H9 (cell line): ENCODE results near the gene RXRB. TPM values are rescaled to one million over a fixed set of nuclear protein-coding genes. Genes with fewer than 3 reads are reported as not detected.

ENCODE experiments used
- DNase-seq: peaks from one replicate; pipeline ENCODE4 v3.0.0-alpha.2; 2017
- H2AFZ ChIP-seq: one replicate; pipeline ENCODE4 v1.6.1; 2013; ENCODE audit warnings: mild to moderate bottlenecking, low read length, control low read depth, moderate library complexity
- H2AK5ac ChIP-seq: 2 replicates; pipeline ENCODE4 v1.6.1; 2013; ENCODE audit warnings: low read length, control low read depth, mixed read lengths; ENCODE audit not compliant: insufficient read length
- H2BK120ac ChIP-seq: one replicate; pipeline ENCODE4 v1.6.1; 2013; ENCODE audit warnings: low read depth, mild to moderate bottlenecking, low read length, control low read depth, inconsistent platforms; ENCODE audit not compliant: poor library complexity, severe bottlenecking
- H2BK12ac ChIP-seq: 2 replicates; pipeline ENCODE4 v1.6.1; 2013; ENCODE audit warnings: low read length, control low read depth, mixed read lengths, low read depth; ENCODE audit not compliant: insufficient read length
- H2BK15ac ChIP-seq: 2 replicates; pipeline ENCODE4 v1.6.1; 2013; ENCODE audit warnings: low read depth, low read length, control low read depth
- H2BK20ac ChIP-seq: one replicate; pipeline ENCODE4 v1.6.1; 2013; ENCODE audit warnings: low read depth, mild to moderate bottlenecking, low read length, control low read depth, inconsistent platforms; ENCODE audit not compliant: poor library complexity, severe bottlenecking
- H2BK5ac ChIP-seq: 2 replicates; pipeline ENCODE4 v1.6.1; 2013; ENCODE audit warnings: low read length, control low read depth, mixed read lengths; ENCODE audit not compliant: insufficient read length
- H3K14ac ChIP-seq: 2 replicates; pipeline ENCODE4 v1.6.1; 2013; ENCODE audit warnings: low read length, control low read depth; ENCODE audit not compliant: insufficient read depth
- H3K18ac ChIP-seq: 2 replicates; pipeline ENCODE4 v1.6.1; 2013; ENCODE audit warnings: low read depth, mild to moderate bottlenecking, mixed read lengths, low read length, control low read depth; ENCODE audit not compliant: insufficient read length
- H3K23ac ChIP-seq: 2 replicates; pipeline ENCODE4 v1.6.1; 2013; ENCODE audit warnings: low read length, control low read depth, mixed read lengths, low read depth; ENCODE audit not compliant: insufficient read length
- H3K23me2 ChIP-seq: 2 replicates; pipeline ENCODE4 v1.6.1; 2013; ENCODE audit warnings: low read depth, mild to moderate bottlenecking, mixed read lengths, low read length, control low read depth; ENCODE audit not compliant: insufficient read length, poor library complexity, severe bottlenecking
- H3K27ac ChIP-seq: 2 replicates; pipeline ENCODE4 v1.5.1; 2013; ENCODE audit warnings: low read length, control low read depth, mixed read lengths, low read depth; ENCODE audit not compliant: insufficient read length
- H3K27me3 ChIP-seq: 2 replicates; pipeline ENCODE4 v1.6.1; 2013; ENCODE audit warnings: low read length, control low read depth, inconsistent platforms; ENCODE audit not compliant: insufficient read depth
- H3K4ac ChIP-seq: 2 replicates; pipeline ENCODE4 v1.6.1; 2013; ENCODE audit warnings: low read depth, mild to moderate bottlenecking, control low read depth, inconsistent platforms, low read length, moderate library complexity
- H3K4me1 ChIP-seq: 2 replicates; pipeline ENCODE4 v1.6.1; 2013; ENCODE audit warnings: low read length, control low read depth, inconsistent platforms; ENCODE audit not compliant: insufficient read depth
- H3K4me2 ChIP-seq: 2 replicates; pipeline ENCODE4 v1.6.1; 2013; ENCODE audit warnings: low read length, control low read depth, mixed read lengths; ENCODE audit not compliant: insufficient read length, insufficient read depth
- H3K56ac ChIP-seq: 2 replicates; pipeline ENCODE4 v1.6.1; 2013; ENCODE audit warnings: low read depth, mild to moderate bottlenecking, mixed read lengths, low read length, control low read depth; ENCODE audit not compliant: insufficient read length
- H3K79me1 ChIP-seq: 2 replicates; pipeline ENCODE4 v1.6.1; 2013; ENCODE audit warnings: low read depth, mild to moderate bottlenecking, moderate library complexity, low read length, control low read depth, inconsistent platforms; ENCODE audit not compliant: insufficient read depth, poor library complexity, severe bottlenecking
- H3K79me2 ChIP-seq: 2 replicates; pipeline ENCODE4 v1.6.1; 2013; ENCODE audit warnings: low read length, control low read depth, inconsistent platforms; ENCODE audit not compliant: insufficient read depth
- H3K9ac ChIP-seq: 2 replicates; pipeline ENCODE4 v1.6.1; 2013; ENCODE audit warnings: low read length, control low read depth, mixed read lengths; ENCODE audit not compliant: insufficient read length; ENCODE audit errors: extremely low read depth
- H3K9me3 ChIP-seq: one replicate; pipeline ENCODE4 v1.6.1; 2013; ENCODE audit warnings: low read depth, low read length, inconsistent platforms; ENCODE audit not compliant: control insufficient read depth
- H3T11ph ChIP-seq: one replicate; pipeline ENCODE4 v1.6.1; 2013; ENCODE audit warnings: mild to moderate bottlenecking, low read length, control low read depth, inconsistent platforms
- H4K20me1 ChIP-seq: one replicate; pipeline ENCODE4 v1.6.1; 2013; ENCODE audit not compliant: control insufficient read depth, insufficient read length, insufficient read depth
- H4K5ac ChIP-seq: 2 replicates; pipeline ENCODE4 v1.6.1; 2013; ENCODE audit warnings: low read depth, mild to moderate bottlenecking, mixed read lengths, low read length, control low read depth; ENCODE audit not compliant: insufficient read length
- H4K8ac ChIP-seq: replicated peaks from 2 replicates; pipeline ENCODE4 v1.6.1; 2013; ENCODE audit warnings: low read length, control low read depth, mixed read lengths, low read depth; ENCODE audit not compliant: insufficient read length
- H4K91ac ChIP-seq: 2 replicates; pipeline ENCODE4 v1.6.1; 2013; ENCODE audit warnings: low read depth, mild to moderate bottlenecking, moderate library complexity, mixed read lengths, low read length, control low read depth; ENCODE audit not compliant: insufficient read length
- H3K27ac Mint-ChIP-seq, 3 experiments: 2 replicates in 2 of 3; 3 replicates in 1 of 3; pipeline ENCODE4 v1.8.0; 2020 to 2021; ENCODE audit warnings: mixed read lengths in 3 of 3, mild to moderate bottlenecking in 1 of 3, moderate library complexity in 1 of 3
- H3K27me3 Mint-ChIP-seq: 2 replicates; pipeline ENCODE4 v1.8.0; 2021; ENCODE audit warnings: low read depth, mild to moderate bottlenecking, moderate library complexity, mixed read lengths
- H3K36me3 Mint-ChIP-seq, 3 experiments: 2 replicates in 2 of 3; 3 replicates in 1 of 3; pipeline ENCODE4 v1.8.0; 2020 to 2021; ENCODE audit warnings: low read depth in 3 of 3, mixed read lengths in 3 of 3; ENCODE audit not compliant: insufficient read depth in 1 of 3
- H3K4me1 Mint-ChIP-seq, 2 experiments: 2 replicates each; pipeline ENCODE4 v1.8.0; 2020; ENCODE audit warnings: mixed read lengths in 2 of 2
- H3K4me3 Mint-ChIP-seq, 2 experiments: 2 replicates in 1 of 2; 3 replicates in 1 of 2; pipeline ENCODE4 v1.8.0; 2020 to 2021; ENCODE audit warnings: mild to moderate bottlenecking in 2 of 2, mixed read lengths in 2 of 2, moderate library complexity in 1 of 2
- H3K9me3 Mint-ChIP-seq, 2 experiments: 2 replicates in 1 of 2; 3 replicates in 1 of 2; pipeline ENCODE4 v1.8.0; 2020; ENCODE audit warnings: mild to moderate bottlenecking in 2 of 2, mixed read lengths in 2 of 2, moderate library complexity in 1 of 2
- CTCF ChIP-seq: fragments of 200-600 bp; sonication (generic); conservative IDR thresholded peaks from 3 replicates; pipeline ENCODE4 v1.8.0; 2021; ENCODE audit warnings: antibody characterized with exemption, mild to moderate bottlenecking
- WGBS: extraction: QIAGEN DNeasy Blood & Tissue Kit; methylation state at CpG from one replicate; pipeline ENCODE4 v1.1.7; 2013; ENCODE audit warnings: missing lambda C conversion rate, low lambda C conversion rate, mixed read lengths; ENCODE audit not compliant: insufficient read length; ENCODE audit errors: extremely low coverage; 5-methylcytosine and 5-hydroxymethylcytosine counted together
- total RNA-seq: library from RNA; stranded (reverse); gene quantifications from 2 replicates; pipeline ENCODE4 v1.2.1, GENCODE V29; 2021

Gene RXRB
- total RNA-seq, 1 experiment from 2014 or later, result 14.8 TPM

- Histone ChIP-seq H3K18ac (no peak overlapping the region), H4K5ac (no peak overlapping the region), H3T11ph (no peak overlapping the region), H4K91ac (no peak overlapping the region), H2BK5ac (no peak overlapping the region), H4K8ac (no peak overlapping the region), H3K56ac (no peak overlapping the region), H2BK15ac (no peak overlapping the region), H2BK120ac (no peak overlapping the region), H3K4me1 (no peaks in the 10 kb centered on the region), H3K23ac (no peak overlapping the region), H3K9ac (no peak overlapping the region), H3K23me2 (no peaks in the 10 kb centered on the region), H3K79me2 (no peaks in the 10 kb centered on the region), H4K20me1 (no peaks in the 10 kb centered on the region), H2AFZ (no peak overlapping the region), H3K4ac (no peak overlapping the region), H3K9me3 (no peaks in the 10 kb centered on the region), H2AK5ac (no peak overlapping the region), H3K4me2 (no peak overlapping the region), H3K79me1 (no peaks in the 10 kb centered on the region), H3K27me3 (no peaks in the 10 kb centered on the region), H2BK20ac (no peak overlapping the region), H3K14ac (no peak overlapping the region), H2BK12ac (no peak overlapping the region), H3K27ac (no peak overlapping the region)
- H3K4me3 Mint-ChIP-seq, result no peak overlapping the region
- peaks cover 13 to 16% of the 10 kb centered on the region in 2 experiments for H3K9me3 Mint-ChIP-seq
- DNase-seq, result no peak
- H3K36me3 Mint-ChIP-seq, result peaks cover 4 to 10% (median 10%) of the 10 kb centered on the region in 3 experiments; a peak in 6 of 7 replicates
- no peaks in the 10 kb centered on the region for H3K4me1 Mint-ChIP-seq
- WGBS, result no CpG with 5 or more reads among the region's 4 CpGs
- peaks cover 15% of the 10 kb centered on the region for H3K27me3 Mint-ChIP-seq
- H3K27ac Mint-ChIP-seq, result no peak overlapping the region
- no peak for TF ChIP-seq CTCF
Measured at GRCh38 chr6:33154349-33154748, 46.1 kb downstream of the RXRB start.
